ENCODE data around the gene DDX42. TPM values are rescaled to one million over a fixed set of nuclear protein-coding genes. Genes with fewer than 3 reads are reported as not detected.
A peak's percentile ranks its signal among the peaks of the same experiment; 100 is the strongest.

Gene DDX42
- total and polyA plus RNA-seq, 2 of the 13 experiments (the other 11 are each of a cell fraction or from before 2014, with no cell fraction given): 87.2 to 92.9 TPM

DNA sequence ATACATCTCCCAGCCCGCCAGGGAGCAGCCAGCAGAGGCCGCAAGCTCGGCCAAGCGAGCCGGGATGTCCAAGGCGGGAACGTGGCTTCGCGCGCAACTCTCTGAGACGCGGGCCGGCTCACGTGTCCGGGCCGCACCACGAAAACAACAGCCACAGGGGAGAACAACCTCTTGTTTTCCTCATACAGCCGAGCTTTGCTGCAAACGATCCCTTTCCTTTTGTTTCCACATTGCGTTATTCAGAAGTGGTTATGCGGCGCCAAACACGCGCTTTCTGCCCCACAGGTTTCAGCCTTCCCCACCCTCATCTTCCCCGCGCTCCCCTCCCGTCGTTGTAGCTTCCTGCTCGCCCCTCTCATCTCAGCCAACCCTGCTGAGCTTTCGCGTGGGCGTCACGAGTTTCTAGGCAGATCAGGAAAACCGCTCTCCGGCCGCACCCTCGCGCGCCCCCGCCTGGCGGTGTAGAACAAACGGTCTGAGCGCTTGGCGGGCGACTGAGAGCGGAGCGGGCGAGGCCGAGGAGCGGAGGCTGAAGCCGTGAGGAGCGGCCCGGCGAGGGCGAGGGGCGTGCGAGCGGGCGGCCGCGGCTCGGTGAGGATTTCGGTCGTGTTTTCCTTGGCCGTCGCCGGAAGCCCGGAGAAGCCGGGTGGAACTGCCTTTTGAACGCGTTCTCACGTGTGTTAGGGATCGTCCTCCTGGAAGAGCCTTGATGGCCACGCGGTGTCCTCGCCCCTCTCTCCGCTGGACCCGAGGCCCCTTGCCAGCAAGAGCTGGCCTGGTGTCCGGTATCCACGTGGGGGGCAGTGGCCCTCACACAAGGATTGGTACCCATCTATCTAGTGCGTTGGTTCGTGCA lies 75.1 kb downstream of the DDX42 start (continued):
- no peak for TF ChIP-seq FOXJ3 (CRISPR knock-in tag; IDR thresholded peaks at IDR 0.05; ENCODE audit: borderline replicate concordance)
- TF ChIP-seq, protein P1, sequence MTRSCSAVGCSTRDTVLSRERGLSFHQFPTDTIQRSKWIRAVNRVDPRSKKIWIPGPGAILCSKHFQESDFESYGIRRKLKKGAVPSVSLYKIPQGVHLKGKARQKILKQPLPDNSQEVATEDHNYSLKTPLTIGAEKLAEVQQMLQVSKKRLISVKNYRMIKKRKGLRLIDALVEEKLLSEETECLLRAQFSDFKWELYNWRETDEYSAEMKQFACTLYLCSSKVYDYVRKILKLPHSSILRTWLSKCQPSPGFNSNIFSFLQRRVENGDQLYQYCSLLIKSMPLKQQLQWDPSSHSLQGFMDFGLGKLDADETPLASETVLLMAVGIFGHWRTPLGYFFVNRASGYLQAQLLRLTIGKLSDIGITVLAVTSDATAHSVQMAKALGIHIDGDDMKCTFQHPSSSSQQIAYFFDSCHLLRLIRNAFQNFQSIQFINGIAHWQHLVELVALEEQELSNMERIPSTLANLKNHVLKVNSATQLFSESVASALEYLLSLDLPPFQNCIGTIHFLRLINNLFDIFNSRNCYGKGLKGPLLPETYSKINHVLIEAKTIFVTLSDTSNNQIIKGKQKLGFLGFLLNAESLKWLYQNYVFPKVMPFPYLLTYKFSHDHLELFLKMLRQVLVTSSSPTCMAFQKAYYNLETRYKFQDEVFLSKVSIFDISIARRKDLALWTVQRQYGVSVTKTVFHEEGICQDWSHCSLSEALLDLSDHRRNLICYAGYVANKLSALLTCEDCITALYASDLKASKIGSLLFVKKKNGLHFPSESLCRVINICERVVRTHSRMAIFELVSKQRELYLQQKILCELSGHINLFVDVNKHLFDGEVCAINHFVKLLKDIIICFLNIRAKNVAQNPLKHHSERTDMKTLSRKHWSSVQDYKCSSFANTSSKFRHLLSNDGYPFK (CRISPR knock-in tag; IDR thresholded peaks at IDR 0.05; ENCODE audit: borderline replicate concordance): 0 out of 2 replicates have a peak, but pooled peaks have one; percentile 17
- TF ChIP-seq, protein P2, sequence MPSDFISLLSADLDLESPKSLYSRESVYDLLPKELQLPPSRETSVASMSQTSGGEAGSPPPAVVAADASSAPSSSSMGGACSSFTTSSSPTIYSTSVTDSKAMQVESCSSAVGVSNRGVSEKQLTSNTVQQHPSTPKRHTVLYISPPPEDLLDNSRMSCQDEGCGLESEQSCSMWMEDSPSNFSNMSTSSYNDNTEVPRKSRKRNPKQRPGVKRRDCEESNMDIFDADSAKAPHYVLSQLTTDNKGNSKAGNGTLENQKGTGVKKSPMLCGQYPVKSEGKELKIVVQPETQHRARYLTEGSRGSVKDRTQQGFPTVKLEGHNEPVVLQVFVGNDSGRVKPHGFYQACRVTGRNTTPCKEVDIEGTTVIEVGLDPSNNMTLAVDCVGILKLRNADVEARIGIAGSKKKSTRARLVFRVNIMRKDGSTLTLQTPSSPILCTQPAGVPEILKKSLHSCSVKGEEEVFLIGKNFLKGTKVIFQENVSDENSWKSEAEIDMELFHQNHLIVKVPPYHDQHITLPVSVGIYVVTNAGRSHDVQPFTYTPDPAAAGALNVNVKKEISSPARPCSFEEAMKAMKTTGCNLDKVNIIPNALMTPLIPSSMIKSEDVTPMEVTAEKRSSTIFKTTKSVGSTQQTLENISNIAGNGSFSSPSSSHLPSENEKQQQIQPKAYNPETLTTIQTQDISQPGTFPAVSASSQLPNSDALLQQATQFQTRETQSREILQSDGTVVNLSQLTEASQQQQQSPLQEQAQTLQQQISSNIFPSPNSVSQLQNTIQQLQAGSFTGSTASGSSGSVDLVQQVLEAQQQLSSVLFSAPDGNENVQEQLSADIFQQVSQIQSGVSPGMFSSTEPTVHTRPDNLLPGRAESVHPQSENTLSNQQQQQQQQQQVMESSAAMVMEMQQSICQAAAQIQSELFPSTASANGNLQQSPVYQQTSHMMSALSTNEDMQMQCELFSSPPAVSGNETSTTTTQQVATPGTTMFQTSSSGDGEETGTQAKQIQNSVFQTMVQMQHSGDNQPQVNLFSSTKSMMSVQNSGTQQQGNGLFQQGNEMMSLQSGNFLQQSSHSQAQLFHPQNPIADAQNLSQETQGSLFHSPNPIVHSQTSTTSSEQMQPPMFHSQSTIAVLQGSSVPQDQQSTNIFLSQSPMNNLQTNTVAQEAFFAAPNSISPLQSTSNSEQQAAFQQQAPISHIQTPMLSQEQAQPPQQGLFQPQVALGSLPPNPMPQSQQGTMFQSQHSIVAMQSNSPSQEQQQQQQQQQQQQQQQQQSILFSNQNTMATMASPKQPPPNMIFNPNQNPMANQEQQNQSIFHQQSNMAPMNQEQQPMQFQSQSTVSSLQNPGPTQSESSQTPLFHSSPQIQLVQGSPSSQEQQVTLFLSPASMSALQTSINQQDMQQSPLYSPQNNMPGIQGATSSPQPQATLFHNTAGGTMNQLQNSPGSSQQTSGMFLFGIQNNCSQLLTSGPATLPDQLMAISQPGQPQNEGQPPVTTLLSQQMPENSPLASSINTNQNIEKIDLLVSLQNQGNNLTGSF (CRISPR knock-in tag; IDR thresholded peaks at IDR 0.05): no peak
- no peak for TF ChIP-seq CBX1 (IDR thresholded peaks at IDR 0.05; ENCODE audit: low read depth)
- TF ChIP-seq SIX4 (CRISPR knock-in tag; IDR thresholded peaks at IDR 0.05): no peak
- no peak for TF ChIP-seq NBN (conservative IDR thresholded peaks at IDR 0.05)
- TF ChIP-seq, protein P3, sequence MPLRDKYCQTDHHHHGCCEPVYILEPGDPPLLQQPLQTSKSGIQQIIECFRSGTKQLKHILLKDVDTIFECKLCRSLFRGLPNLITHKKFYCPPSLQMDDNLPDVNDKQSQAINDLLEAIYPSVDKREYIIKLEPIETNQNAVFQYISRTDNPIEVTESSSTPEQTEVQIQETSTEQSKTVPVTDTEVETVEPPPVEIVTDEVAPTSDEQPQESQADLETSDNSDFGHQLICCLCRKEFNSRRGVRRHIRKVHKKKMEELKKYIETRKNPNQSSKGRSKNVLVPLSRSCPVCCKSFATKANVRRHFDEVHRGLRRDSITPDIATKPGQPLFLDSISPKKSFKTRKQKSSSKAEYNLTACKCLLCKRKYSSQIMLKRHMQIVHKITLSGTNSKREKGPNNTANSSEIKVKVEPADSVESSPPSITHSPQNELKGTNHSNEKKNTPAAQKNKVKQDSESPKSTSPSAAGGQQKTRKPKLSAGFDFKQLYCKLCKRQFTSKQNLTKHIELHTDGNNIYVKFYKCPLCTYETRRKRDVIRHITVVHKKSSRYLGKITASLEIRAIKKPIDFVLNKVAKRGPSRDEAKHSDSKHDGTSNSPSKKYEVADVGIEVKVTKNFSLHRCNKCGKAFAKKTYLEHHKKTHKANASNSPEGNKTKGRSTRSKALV (CRISPR knock-in tag; IDR thresholded peaks at IDR 0.05): no peak
- no peak for TF ChIP-seq ZMAT3 (CRISPR knock-in tag; conservative IDR thresholded peaks at IDR 0.05)
- no peak for TF ChIP-seq ZZZ3 (CRISPR knock-in tag; IDR thresholded peaks at IDR 0.05; ENCODE audit: borderline replicate concordance)
- no peak for TF ChIP-seq HMGA1 (CRISPR knock-in tag; conservative IDR thresholded peaks at IDR 0.05)
- TF ChIP-seq, protein P4, sequence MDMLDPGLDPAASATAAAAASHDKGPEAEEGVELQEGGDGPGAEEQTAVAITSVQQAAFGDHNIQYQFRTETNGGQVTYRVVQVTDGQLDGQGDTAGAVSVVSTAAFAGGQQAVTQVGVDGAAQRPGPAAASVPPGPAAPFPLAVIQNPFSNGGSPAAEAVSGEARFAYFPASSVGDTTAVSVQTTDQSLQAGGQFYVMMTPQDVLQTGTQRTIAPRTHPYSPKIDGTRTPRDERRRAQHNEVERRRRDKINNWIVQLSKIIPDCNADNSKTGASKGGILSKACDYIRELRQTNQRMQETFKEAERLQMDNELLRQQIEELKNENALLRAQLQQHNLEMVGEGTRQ (IDR thresholded peaks at IDR 0.05; ENCODE audit: low read depth, low read length): peak; percentile 38
- TF ChIP-seq, protein P4 (CRISPR knock-in tag; IDR thresholded peaks at IDR 0.05; ENCODE audit: borderline replicate concordance): peak; percentile 60; the same call in 1 of the 2 replicates
- TF ChIP-seq MTF1 (CRISPR knock-in tag; IDR thresholded peaks at IDR 0.05): no peak
- TF ChIP-seq ZFP62 (CRISPR knock-in tag; IDR thresholded peaks at IDR 0.05): no peak
- TF ChIP-seq MTA1 (CRISPR knock-in tag; IDR thresholded peaks at IDR 0.05; ENCODE audit: borderline replicate concordance): 0 out of 2 replicates have a peak, but pooled peaks have one; percentile 1
- no peak for TF ChIP-seq ELF3 (CRISPR knock-in tag; IDR thresholded peaks at IDR 0.05)
- peak; percentile 43; the same call in 1 of the 2 replicates for TF ChIP-seq SALL1 (CRISPR knock-in tag; IDR thresholded peaks at IDR 0.05)
- no peak for TF ChIP-seq ZNF3 (CRISPR knock-in tag; IDR thresholded peaks at IDR 0.05)
